GM12878 (cell line): ENCODE results near the gene CLEC4E. TPM values are rescaled to one million over a fixed set of nuclear protein-coding genes. Genes with fewer than 3 reads are reported as not detected.

ENCODE experiments used
- ATAC-seq: fragments of 200-7000 bp; cut with Tn5 transposase; 3 replicates; pipeline ENCODE4 v1.9.1; 2020; ENCODE audit warnings: mild to moderate bottlenecking, moderate library complexity
- BruUV-seq: library from RNA; stranded (reverse); fragments of 400-500 nt; replicated peaks from 2 replicates; lab custom pipeline; 2021; lab: Mats Ljungman, UMichigan
- CTCF ChIA-PET: fragments of 300-600 bp; sonication (Branson Sonifier 250); formaldehyde crosslinking; extraction: SDS; loops from one replicate; lab custom pipeline; 2021; ENCODE audit warnings: inconsistent platforms; lab: Yijun Ruan, JAX
- POLR2A ChIA-PET: fragments of 350-600 bp; formaldehyde crosslinking; extraction: SDS; loops from one replicate; lab custom pipeline; 2021; ENCODE audit warnings: inconsistent platforms; lab: Charles Lee
- RAD21 ChIA-PET: fragments of 300-600 bp; sonication (Branson Sonifier 250); formaldehyde crosslinking; loops from one replicate; lab custom pipeline; 2023; ENCODE audit warnings: antibody characterized with exemption; ENCODE audit not compliant: unreplicated experiment; lab: Charles Lee
- SMC1A ChIA-PET: fragments of 300-600 bp; sonication (Branson Sonifier 250); formaldehyde crosslinking; loops from one replicate; lab custom pipeline; 2023; ENCODE audit not compliant: unreplicated experiment, uncharacterized antibody; lab: Charles Lee
- DNase-seq: peaks from one replicate; pipeline ENCODE4 v3.0.0-alpha.2; 2011; ENCODE audit warnings: low read depth, low spot score
- FAIRE-seq: peaks from 3 replicates; lab custom pipeline; 2011; peaks lifted over from hg19 to GRCh38; lab: Jason Lieb, UNC
- H2AFZ ChIP-seq: 2 replicates; pipeline ENCODE4 v1.6.0; 2011; ENCODE audit warnings: low read depth, low read length, control low read depth; ENCODE audit not compliant: control insufficient read depth
- H3K27ac ChIP-seq: 2 replicates; pipeline ENCODE4 v1.5.1; 2011; ENCODE audit warnings: control low read depth; ENCODE audit not compliant: control insufficient read depth, insufficient read depth
- H3K27me3 ChIP-seq, 2 experiments: replicated peaks in 1 of 2; 2 replicates each; pipeline versions ENCODE4 v1.6.0 to v1.6.1; 2011; ENCODE audit warnings: low read length in 1 of 2; ENCODE audit not compliant: control insufficient read depth in 2 of 2, insufficient read depth in 2 of 2
- H3K36me3 ChIP-seq, 2 experiments: 2 replicates each; pipeline ENCODE4 v1.5.1; 2011; ENCODE audit warnings: low read length in 1 of 2; ENCODE audit not compliant: control insufficient read depth in 2 of 2, insufficient read depth in 2 of 2
- H3K4me1 ChIP-seq: 2 replicates; pipeline ENCODE4 v1.6.1; 2011; ENCODE audit warnings: mild to moderate bottlenecking, low read length, moderate library complexity, mixed read lengths; ENCODE audit not compliant: control insufficient read depth, insufficient read depth
- H3K4me2 ChIP-seq: 2 replicates; pipeline ENCODE4 v1.6.0; 2011; ENCODE audit warnings: control low read depth; ENCODE audit not compliant: control insufficient read depth, insufficient read depth
- H3K4me3 ChIP-seq: fragments of 200-600 bp; sonication (generic); 2 replicates; pipeline ENCODE4 v1.5.1; 2016
- H3K79me2 ChIP-seq: 2 replicates; pipeline ENCODE4 v1.6.0; 2011; ENCODE audit warnings: low read length; ENCODE audit not compliant: control insufficient read depth, insufficient read depth
- H3K9ac ChIP-seq: 2 replicates; pipeline ENCODE4 v1.8.0; 2011; ENCODE audit warnings: low read length, control low read depth, mixed read lengths; ENCODE audit not compliant: control insufficient read depth, insufficient read depth
- H3K9me3 ChIP-seq: replicated peaks from 3 replicates; pipeline ENCODE4 v1.5.1; 2011; ENCODE audit warnings: mild to moderate bottlenecking, low read length; ENCODE audit not compliant: control insufficient read depth, insufficient read depth
- H4K20me1 ChIP-seq: 2 replicates; pipeline ENCODE4 v1.6.0; 2011; ENCODE audit not compliant: control insufficient read depth, insufficient read depth
- CHD4 ChIP-seq: fragments of 200-600 bp; sonication (generic); IDR thresholded peaks from 2 replicates; pipeline ENCODE4 v1.6.1; 2016; ENCODE audit warnings: mild to moderate bottlenecking
- LARP7 ChIP-seq: fragments of 450-650 bp; IDR thresholded peaks from 2 replicates; pipeline ENCODE4 v1.6.1; 2017; ENCODE audit warnings: mild to moderate bottlenecking
- MTA2 ChIP-seq: fragments of 450-650 bp; IDR thresholded peaks from 2 replicates; pipeline ENCODE4 v1.6.1; 2016; ENCODE audit warnings: low read depth, mild to moderate bottlenecking, moderate library complexity
- SMC3 ChIP-seq: IDR thresholded peaks from 2 replicates; pipeline ENCODE4 v1.6.1; 2011; ENCODE audit warnings: low read length, improper control_type of control experiment, borderline replicate concordance
- WGBS: methylation state at CpG from one replicate; pipeline ENCODE4 v1.1.6; 2016; ENCODE audit warnings: low lambda C conversion rate; ENCODE audit not compliant: insufficient replicate concordance, insufficient coverage; ENCODE audit errors: missing lambda C conversion rate; 5-methylcytosine and 5-hydroxymethylcytosine counted together
- in situ Hi-C: fragments of 300-500 bp; cut with MboI; formaldehyde crosslinking; loops from 9 replicates; pipeline ENCODE4 v1.14.3; 2018; ENCODE audit warnings: mixed read lengths
- intact Hi-C: fragments of 100-400 bp; cut with micrococcal nuclease; formaldehyde crosslinking; loops from one replicate; pipeline ENCODE4 v1.14.2; 2022; ENCODE audit not compliant: unreplicated experiment
- polyA plus RNA-seq, 11 experiments: library from polyadenylated mRNA; depleted of rRNA in 4 of 11; unstranded in 6 of 11; stranded (reverse) in 5 of 11; fragments of >200 nt; fragmentation: Nextera tagmentation in 4 of 11; fragmentation: Illumina TruSeq in 1 of 11; extraction: Ambion mirVana in 4 of 11; extraction: Trizol in 1 of 11; gene quantifications; 1 replicate in 1 of 11; 2 replicates in 10 of 11; pipeline versions ENCODE4 v1.2.1 to v1.2.3, GENCODE V29; 2011 to 2016; ENCODE audit warnings: inconsistent platforms in 2 of 11, missing spikeins in 2 of 11, low read depth in 1 of 11
- total RNA-seq, 4 experiments: library from RNA; depleted of rRNA in 3 of 4; stranded (reverse); fragments of >200 nt in 3 of 4; fragmentation: Illumina TruSeq in 1 of 4; extraction: Trizol in 1 of 4; gene quantifications; 2 replicates each; pipeline versions ENCODE4 v1.2.1 to v1.2.3, GENCODE V29; 2013 to 2021
- TF ChIP-seq, protein P1 (sequence below): IDR thresholded peaks from 2 replicates; pipeline ENCODE4 v1.6.1; 2012; ENCODE audit warnings: low read length, inconsistent platforms

CLEC4E gene
- total and polyA plus RNA-seq, 10 of the 15 experiments (the other 5 are each of a cell fraction or from before 2014, with no cell fraction given) = not detected

DNA sequence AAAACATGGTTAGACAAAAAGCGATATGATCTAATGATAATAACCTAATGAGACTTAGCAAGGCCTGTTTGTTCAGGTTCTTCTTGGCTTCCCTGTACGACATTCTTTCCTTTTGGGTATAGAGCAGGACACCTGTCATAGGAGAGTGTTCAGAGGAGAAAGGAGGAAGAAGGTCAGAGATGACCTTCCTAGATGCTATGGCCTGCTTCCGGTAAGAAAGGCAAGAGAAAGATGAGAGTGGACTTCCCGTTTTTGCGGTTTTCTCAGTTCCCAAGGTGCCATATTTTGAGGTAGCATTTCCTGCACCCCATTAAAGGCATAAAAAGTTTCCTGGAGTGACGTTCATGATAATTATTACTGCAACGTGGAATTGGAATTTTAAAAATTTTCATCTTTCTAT lies 8.7 kb downstream of the CLEC4E start:
- H3K9me3 ChIP-seq = no peaks in the 10 kb centered on the region
- DNase-seq = no peak
- H4K20me1 ChIP-seq = no peaks in the 10 kb centered on the region
- CTCF ChIA-PET = no interaction called here
- TF ChIP-seq, protein P1, sequence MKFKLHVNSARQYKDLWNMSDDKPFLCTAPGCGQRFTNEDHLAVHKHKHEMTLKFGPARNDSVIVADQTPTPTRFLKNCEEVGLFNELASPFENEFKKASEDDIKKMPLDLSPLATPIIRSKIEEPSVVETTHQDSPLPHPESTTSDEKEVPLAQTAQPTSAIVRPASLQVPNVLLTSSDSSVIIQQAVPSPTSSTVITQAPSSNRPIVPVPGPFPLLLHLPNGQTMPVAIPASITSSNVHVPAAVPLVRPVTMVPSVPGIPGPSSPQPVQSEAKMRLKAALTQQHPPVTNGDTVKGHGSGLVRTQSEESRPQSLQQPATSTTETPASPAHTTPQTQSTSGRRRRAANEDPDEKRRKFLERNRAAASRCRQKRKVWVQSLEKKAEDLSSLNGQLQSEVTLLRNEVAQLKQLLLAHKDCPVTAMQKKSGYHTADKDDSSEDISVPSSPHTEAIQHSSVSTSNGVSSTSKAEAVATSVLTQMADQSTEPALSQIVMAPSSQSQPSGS = no peak
- no peak for TF ChIP-seq SMC3
- no peak for TF ChIP-seq MTA2
- TF ChIP-seq CHD4 = no peak
- no peak for TF ChIP-seq LARP7
- H3K4me1 ChIP-seq = no peaks in the 10 kb centered on the region
- no peak overlapping the region for H2AFZ ChIP-seq
- SMC1A ChIA-PET = no interaction called here
- no peaks in the 10 kb centered on the region for H3K79me2 ChIP-seq
- H3K27me3 ChIP-seq = peaks cover 2 to 5% of the 10 kb centered on the region in 2 experiments; a peak in 2 of 4 replicates
- intact Hi-C loops (no loop called here), in situ Hi-C loops (loop anchor here (25.0 kb wide), 1 partner anchor 355 kb away; no protein-coding TSS in a partner anchor)
- POLR2A ChIA-PET = no interaction called here
- H3K9ac ChIP-seq = no peak overlapping the region
- no TSS peak for BruUV-seq
- H3K4me3 ChIP-seq = no peak overlapping the region
- no peak overlapping the region for H3K27ac ChIP-seq
- RAD21 ChIA-PET = no interaction called here
- FAIRE-seq = no peak
- no peak overlapping the region for H3K4me2 ChIP-seq
- no peak for ATAC-seq
- WGBS = 9% methylated on average over 7 of the region's 7 CpGs
- no peaks in the 10 kb centered on the region for H3K36me3 ChIP-seq
